ENCODE measurements around the gene HCST.
A peak's percentile ranks its signal among the peaks of the same experiment; 100 is the strongest.

Gene HCST

GRCh38 chr19:35896643-35897040 is 5.7 kb upstream of the HCST start:
- H3K9ac ChIP-seq (ENCODE audit: low read depth, low read length): no peak overlapping the region
- no peaks in the 10 kb centered on the region for H3K27me3 ChIP-seq (ENCODE audit: control insufficient read depth, insufficient read depth, low read length)
- no peaks in the 10 kb centered on the region for H3K9me3 ChIP-seq (replicated peaks; ENCODE audit: low read length)
- no peak overlapping the region for H3K4me2 ChIP-seq (ENCODE audit: low read length)
- H3K4me3 ChIP-seq (ENCODE audit: low read length): no peak overlapping the region
- H3K4me1 ChIP-seq (ENCODE audit: control insufficient read depth, insufficient read depth, low read length): peaks cover 20% of the 10 kb centered on the region
- H3K36me3 ChIP-seq (ENCODE audit: insufficient read depth, low read length): peaks cover 31% of the 10 kb centered on the region

DNA sequence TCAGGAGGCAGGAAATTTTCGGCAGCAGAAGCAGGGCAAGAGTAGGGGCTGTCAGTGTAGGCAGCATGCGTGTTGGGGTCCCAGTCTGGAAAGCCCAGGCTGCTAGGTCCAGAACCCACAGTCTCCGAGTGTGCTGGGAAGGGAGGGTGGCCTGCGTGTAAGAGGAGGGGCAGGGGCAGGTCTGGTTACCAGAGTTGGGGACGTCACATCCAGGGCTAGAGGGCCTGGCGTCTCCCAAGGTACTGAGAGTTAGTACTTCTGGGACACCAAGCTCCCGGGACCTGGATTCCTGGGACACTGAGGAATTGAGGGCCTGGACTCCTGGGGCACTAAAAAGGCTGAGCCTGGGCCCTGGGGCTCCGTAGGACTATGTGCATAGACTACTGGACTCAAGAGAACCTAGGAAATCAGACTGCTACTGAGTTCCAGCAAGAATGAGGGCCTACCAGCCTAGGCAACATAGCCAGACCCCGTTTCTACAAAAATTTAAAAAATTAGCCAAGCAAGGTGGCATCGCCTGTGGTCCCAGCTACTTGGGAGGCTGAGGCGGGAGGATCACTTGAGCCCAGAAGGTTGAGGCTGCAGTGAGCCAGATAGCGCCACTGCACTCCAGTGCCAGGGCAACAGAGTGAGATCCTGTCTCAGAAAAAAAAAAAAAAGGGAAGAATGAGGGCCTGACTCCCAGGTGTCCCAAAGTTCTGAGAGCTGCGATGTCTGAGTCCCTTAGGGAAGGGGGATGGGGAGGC is 4.5 kb upstream of the HCST start:
- Histone ChIP-seq H3K4me2 (ENCODE audit: low read length) (peak overlapping the region; percentile 99), H3K27me3 (ENCODE audit: control insufficient read depth, insufficient read depth, low read length) (no peaks in the 10 kb centered on the region), H3K4me3 (ENCODE audit: low read length) (peak overlapping the region; percentile 93), H3K9ac (ENCODE audit: low read depth, low read length) (peak overlapping the region; percentile 90), H3K4me1 (ENCODE audit: control insufficient read depth, insufficient read depth, low read length) (peaks cover 33% of the 10 kb centered on the region), H3K36me3 (ENCODE audit: insufficient read depth, low read length) (peaks cover 26% of the 10 kb centered on the region), H3K9me3 (replicated peaks; ENCODE audit: low read length) (no peaks in the 10 kb centered on the region)

DNA sequence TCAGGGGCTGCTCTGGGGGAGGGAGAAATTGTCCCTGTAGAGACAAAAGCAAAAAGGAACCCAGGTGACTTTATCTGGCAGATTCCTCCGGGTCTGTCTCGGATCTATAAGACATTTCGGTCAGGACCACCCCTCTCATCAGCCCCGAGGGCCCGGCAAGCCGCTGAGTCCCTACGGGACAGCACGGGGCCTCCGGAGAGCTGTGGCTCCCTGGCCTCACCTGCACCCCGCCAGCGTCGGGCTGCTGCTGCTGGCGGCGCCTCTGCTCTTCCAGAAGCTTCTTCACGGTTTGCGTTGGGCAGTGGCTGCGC is 3.9 kb upstream of the HCST start:
- Histone ChIP-seq H3K4me2 (ENCODE audit: low read length) (peak overlapping the region; percentile 99), H3K9ac (ENCODE audit: low read depth, low read length) (peak overlapping the region; percentile 90), H3K36me3 (ENCODE audit: insufficient read depth, low read length) (peaks cover 22% of the 10 kb centered on the region), H3K4me1 (ENCODE audit: control insufficient read depth, insufficient read depth, low read length) (peaks cover 38% of the 10 kb centered on the region), H3K9me3 (replicated peaks; ENCODE audit: low read length) (no peaks in the 10 kb centered on the region), H3K27me3 (ENCODE audit: control insufficient read depth, insufficient read depth, low read length) (no peaks in the 10 kb centered on the region), H3K4me3 (ENCODE audit: low read length) (peak overlapping the region; percentile 93)

DNA sequence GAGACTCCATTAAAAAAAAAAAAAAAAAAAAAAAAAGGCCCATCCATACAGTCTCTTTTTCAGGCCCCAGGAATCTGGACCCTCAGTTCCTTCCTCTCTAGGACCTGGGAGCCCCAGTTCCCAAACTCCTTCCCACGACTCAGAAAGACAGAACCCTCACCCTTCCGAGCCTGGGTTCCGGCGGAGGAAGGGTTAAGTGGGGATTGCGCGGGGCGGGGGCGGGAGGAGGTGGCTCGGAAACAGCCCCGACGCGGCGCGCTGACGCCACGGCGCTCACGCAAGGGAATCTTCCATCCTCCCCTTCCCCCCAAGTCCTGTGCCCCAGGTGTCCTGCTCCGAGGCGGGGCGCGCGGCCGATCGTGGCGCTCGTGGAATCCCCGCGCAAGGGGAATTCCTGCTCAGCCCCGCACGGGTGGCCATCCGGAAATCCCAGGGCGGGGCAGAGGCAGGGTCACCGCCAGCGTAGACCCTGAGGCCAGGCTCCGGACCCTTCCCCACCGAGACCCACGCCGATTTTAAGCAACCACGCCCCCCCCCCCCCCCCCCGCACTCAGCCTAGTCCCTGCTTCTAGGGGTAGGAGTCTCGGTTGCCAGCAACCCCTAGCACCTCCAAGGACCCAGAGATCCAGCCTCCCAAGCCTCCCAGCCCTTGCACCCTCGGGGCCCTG is 2.6 kb upstream of the HCST start:
- Histone ChIP-seq H3K4me2 (ENCODE audit: low read length) (peak overlapping the region; percentile 99), H3K27me3 (ENCODE audit: control insufficient read depth, insufficient read depth, low read length) (no peaks in the 10 kb centered on the region), H3K4me1 (ENCODE audit: control insufficient read depth, insufficient read depth, low read length) (peaks cover 45% of the 10 kb centered on the region), H3K9ac (ENCODE audit: low read depth, low read length) (peak overlapping the region; percentile 90), H3K9me3 (replicated peaks; ENCODE audit: low read length) (no peaks in the 10 kb centered on the region), H3K36me3 (ENCODE audit: insufficient read depth, low read length) (peaks cover 17% of the 10 kb centered on the region), H3K4me3 (ENCODE audit: low read length) (peak overlapping the region; percentile 93)

- peak overlapping the region; percentile 99 for H3K4me2 ChIP-seq (ENCODE audit: low read length)
- no peaks in the 10 kb centered on the region for H3K9me3 ChIP-seq (replicated peaks; ENCODE audit: low read length)
- peaks cover 50% of the 10 kb centered on the region for H3K4me1 ChIP-seq (ENCODE audit: control insufficient read depth, insufficient read depth, low read length)
- no peaks in the 10 kb centered on the region for H3K27me3 ChIP-seq (ENCODE audit: control insufficient read depth, insufficient read depth, low read length)
- H3K4me3 ChIP-seq (ENCODE audit: low read length): peak overlapping the region; percentile 93
- peak overlapping the region; percentile 90 for H3K9ac ChIP-seq (ENCODE audit: low read depth, low read length)
- H3K36me3 ChIP-seq (ENCODE audit: insufficient read depth, low read length): peaks cover 12% of the 10 kb centered on the region
Measured at GRCh38 chr19:35901055-35901644, 1.2 kb upstream of the HCST start.

DNA sequence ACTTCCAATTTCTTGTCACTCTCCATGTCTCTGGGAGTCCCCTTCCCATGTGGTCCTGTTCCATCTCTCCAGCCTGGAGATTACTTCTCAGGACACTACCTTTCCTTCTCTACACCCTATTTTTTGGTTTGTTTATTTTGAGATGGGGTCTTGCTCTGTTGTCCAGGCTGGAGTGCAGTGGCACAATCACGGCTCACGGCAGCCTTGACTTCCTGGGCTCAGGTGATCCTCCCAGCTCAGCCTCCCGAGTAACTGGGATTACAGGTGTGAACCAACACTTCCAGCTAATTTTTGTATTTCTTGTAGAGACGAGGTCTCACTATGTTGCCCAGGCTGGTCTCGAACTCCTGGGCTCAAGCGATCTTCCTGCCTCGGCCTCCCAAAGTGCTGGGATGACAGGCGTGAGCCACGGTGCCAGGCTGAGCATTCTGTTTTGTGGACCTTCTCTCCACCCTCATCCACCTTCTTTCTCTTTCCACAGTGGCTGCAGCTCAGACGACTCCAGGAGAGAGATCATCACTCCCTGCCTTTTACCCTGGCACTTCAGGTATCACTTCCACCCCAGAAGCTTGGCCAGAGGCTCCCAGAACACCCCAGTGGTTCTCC is 644 bp downstream of the HCST start:
- H3K4me3 ChIP-seq (ENCODE audit: low read length): peak overlapping the region; percentile 59
- no peaks in the 10 kb centered on the region for H3K27me3 ChIP-seq (ENCODE audit: control insufficient read depth, insufficient read depth, low read length)
- H3K36me3 ChIP-seq (ENCODE audit: insufficient read depth, low read length): no peaks in the 10 kb centered on the region
- no peaks in the 10 kb centered on the region for H3K9me3 ChIP-seq (replicated peaks; ENCODE audit: low read length)
- H3K9ac ChIP-seq (ENCODE audit: low read depth, low read length): peak overlapping the region; percentile 49
- H3K4me1 ChIP-seq (ENCODE audit: control insufficient read depth, insufficient read depth, low read length): peaks cover 49% of the 10 kb centered on the region
- H3K4me2 ChIP-seq (ENCODE audit: low read length): peak overlapping the region; percentile 77

DNA sequence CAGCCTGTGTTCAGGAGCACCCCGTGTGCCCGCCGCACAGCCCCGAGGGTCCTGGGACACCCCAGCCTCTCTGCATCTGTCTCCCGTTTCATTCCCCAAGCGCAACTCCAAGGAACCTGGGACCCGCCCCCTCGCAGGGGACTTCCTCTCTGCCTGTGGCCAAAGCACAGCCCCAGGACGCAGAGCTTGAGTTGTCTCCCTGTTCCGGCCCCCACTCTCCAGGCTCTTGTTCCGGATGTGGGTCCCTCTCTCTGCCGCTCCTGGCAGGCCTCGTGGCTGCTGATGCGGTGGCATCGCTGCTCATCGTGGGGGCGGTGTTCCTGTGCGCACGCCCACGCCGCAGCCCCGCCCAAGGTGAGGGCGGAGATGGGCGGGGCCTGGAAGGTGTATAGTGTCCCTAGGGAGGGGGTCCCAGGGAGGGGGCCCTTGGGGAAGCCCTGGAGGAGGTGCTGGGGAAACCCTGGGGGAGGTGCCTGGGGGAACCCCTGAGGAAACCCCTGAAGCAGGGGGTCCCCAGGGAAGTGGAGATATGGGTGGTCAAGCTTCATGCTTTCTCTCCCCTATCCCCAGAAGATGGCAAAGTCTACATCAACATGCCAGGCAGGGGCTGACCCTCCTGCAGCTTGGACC is 1.3 kb downstream of the HCST start:
- H3K9me3 ChIP-seq (replicated peaks; ENCODE audit: low read length): no peaks in the 10 kb centered on the region
- H3K36me3 ChIP-seq (ENCODE audit: insufficient read depth, low read length): no peaks in the 10 kb centered on the region
- peak overlapping the region; percentile 59 for H3K4me3 ChIP-seq (ENCODE audit: low read length)
- peaks cover 42% of the 10 kb centered on the region for H3K4me1 ChIP-seq (ENCODE audit: control insufficient read depth, insufficient read depth, low read length)
- peak overlapping the region; percentile 49 for H3K9ac ChIP-seq (ENCODE audit: low read depth, low read length)
- peak overlapping the region; percentile 77 for H3K4me2 ChIP-seq (ENCODE audit: low read length)
- no peaks in the 10 kb centered on the region for H3K27me3 ChIP-seq (ENCODE audit: control insufficient read depth, insufficient read depth, low read length)

DNA sequence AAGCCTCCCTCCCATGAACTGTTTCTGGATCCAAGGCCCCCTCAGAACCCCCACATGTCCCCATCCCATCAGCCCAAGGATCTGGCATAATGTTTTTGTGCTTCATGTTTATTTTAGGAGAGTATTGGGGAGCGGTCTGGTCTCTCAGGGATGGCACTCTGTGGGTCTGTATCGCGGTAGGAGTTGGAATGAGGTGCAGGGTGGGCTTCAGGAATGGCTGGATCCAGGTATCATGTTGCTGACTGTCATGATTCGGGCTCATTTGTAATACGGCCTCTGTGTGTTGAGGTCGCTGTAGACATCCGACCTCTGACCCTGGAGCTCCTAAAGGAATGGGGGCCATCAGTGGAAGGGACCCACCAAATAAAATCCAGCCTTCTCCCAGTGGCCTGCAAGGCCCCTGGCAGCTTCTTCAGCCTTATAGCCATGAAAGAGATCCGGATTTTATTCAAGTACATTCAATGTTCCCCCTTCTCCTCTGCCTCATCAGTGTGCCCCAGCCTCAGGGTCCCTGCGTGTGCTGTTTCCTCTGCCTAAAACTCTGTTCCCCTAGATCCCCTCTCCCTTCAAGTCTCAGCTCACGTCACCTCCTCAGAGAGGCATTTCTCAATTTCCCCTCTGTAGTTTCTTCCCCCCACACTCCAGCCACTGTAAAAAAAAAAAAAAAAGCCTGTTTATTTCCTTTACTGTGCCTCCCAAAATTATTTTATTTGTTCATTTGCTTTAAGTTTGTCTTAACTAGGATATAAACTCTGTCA is 2.2 kb downstream of the HCST start:
- Histone ChIP-seq H3K9ac (ENCODE audit: low read depth, low read length) (no peak overlapping the region), H3K4me2 (ENCODE audit: low read length) (no peak overlapping the region), H3K36me3 (ENCODE audit: insufficient read depth, low read length) (no peaks in the 10 kb centered on the region), H3K4me3 (ENCODE audit: low read length) (no peak overlapping the region), H3K4me1 (ENCODE audit: control insufficient read depth, insufficient read depth, low read length) (peaks cover 41% of the 10 kb centered on the region), H3K9me3 (replicated peaks; ENCODE audit: low read length) (no peaks in the 10 kb centered on the region), H3K27me3 (ENCODE audit: control insufficient read depth, insufficient read depth, low read length) (no peaks in the 10 kb centered on the region)

- H3K27me3 ChIP-seq (ENCODE audit: control insufficient read depth, insufficient read depth, low read length): no peaks in the 10 kb centered on the region
- H3K36me3 ChIP-seq (ENCODE audit: insufficient read depth, low read length): no peaks in the 10 kb centered on the region
- no peak overlapping the region for H3K9ac ChIP-seq (ENCODE audit: low read depth, low read length)
- no peaks in the 10 kb centered on the region for H3K9me3 ChIP-seq (replicated peaks; ENCODE audit: low read length)
- H3K4me2 ChIP-seq (ENCODE audit: low read length): no peak overlapping the region
- H3K4me3 ChIP-seq (ENCODE audit: low read length): no peak overlapping the region
- H3K4me1 ChIP-seq (ENCODE audit: control insufficient read depth, insufficient read depth, low read length): peaks cover 41% of the 10 kb centered on the region
Measured at GRCh38 chr19:35905178-35905727, 2.9 kb downstream of the HCST start.

DNA sequence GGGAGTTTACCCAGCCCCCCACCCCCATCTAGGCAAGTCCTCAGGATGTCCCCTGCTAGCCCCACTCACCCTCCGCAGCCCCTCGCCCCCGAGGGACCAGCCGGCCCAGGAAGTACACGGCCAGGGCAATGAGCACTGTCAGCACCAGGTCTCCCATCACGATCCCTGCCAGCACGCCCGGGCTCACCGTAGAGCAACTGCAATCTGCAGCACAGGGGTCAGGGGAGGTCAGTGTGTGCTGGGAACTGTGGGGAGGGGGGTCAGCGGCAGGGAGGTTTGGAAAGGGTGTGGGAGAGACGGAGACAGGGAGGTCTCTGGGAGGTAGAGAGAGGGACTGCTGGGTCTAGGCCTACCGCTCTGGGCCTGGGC is 5.0 kb downstream of the HCST start:
- Histone ChIP-seq H3K9me3 (replicated peaks; ENCODE audit: low read length) (no peaks in the 10 kb centered on the region), H3K9ac (ENCODE audit: low read depth, low read length) (no peak overlapping the region), H3K4me2 (ENCODE audit: low read length) (no peak overlapping the region), H3K36me3 (ENCODE audit: insufficient read depth, low read length) (no peaks in the 10 kb centered on the region), H3K27me3 (ENCODE audit: control insufficient read depth, insufficient read depth, low read length) (no peaks in the 10 kb centered on the region), H3K4me3 (ENCODE audit: low read length) (no peak overlapping the region), H3K4me1 (ENCODE audit: control insufficient read depth, insufficient read depth, low read length) (peaks cover 22% of the 10 kb centered on the region)
